GM18870 (cell line): ENCODE results near the gene IRF2BPL.

ENCODE experiments used
- ATAC-seq: cut with Tn5 transposase; IDR thresholded peaks from one replicate; pipeline ENCODE4 v1.9.1; 2021; ENCODE audit warnings: moderate library complexity; ENCODE audit not compliant: unreplicated experiment

The IRF2BPL gene

GRCh38 chr14:77014004-77014604 is 14.4 kb downstream of the IRF2BPL start:
- no peak for ATAC-seq

DNA sequence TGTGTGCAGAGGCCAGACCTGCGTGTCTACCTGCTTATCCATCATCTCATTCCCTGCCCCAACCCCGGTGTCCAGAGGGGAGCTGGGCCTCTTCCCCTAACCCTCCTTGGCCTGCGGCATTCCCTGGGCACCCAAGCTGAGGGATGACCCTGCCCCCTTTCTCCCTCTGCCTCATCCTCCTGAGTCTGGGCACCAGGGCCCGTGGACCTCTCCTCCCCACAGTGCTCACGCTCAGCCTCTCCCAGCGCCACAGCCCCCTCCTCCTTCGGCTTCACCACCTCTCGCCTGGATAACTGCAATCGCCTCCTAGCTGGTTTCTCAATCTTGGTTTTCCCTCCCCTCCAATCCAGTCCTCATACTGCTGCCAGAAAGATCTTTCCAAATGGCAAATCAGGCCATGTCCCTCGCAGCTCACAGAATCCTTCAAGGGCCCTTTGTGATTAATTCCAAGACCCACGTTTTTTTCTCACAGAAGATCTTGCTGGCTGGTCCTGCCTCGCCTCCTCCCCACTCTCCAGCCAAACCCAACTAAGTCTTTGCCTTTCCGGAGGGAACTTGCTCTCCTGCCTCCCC is 16.2 kb downstream of the IRF2BPL start:
- ATAC-seq = no peak

DNA sequence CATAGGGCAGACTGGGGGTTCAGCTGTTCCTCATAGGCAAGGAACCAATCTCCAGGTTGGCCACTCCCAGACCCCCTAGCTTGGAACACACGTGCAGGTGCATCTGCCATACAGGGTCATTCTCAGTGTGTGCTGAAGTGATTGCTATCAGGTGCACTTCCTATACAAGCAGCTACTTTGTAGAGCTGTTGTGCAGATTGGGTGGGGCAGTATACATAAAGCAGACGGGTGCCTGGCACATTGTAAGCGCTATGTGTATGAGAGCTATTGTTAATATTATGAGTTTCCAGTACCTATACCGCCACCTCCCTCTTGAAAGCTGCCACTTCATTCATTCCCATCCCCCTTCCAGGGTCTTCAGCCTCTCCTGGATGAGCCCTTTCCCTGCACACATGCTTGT is 17.3 kb downstream of the IRF2BPL start:
- ATAC-seq = no peak

- no peak for ATAC-seq
Observed at GRCh38 chr14:77009014-77009413, 19.5 kb downstream of the IRF2BPL start.

DNA sequence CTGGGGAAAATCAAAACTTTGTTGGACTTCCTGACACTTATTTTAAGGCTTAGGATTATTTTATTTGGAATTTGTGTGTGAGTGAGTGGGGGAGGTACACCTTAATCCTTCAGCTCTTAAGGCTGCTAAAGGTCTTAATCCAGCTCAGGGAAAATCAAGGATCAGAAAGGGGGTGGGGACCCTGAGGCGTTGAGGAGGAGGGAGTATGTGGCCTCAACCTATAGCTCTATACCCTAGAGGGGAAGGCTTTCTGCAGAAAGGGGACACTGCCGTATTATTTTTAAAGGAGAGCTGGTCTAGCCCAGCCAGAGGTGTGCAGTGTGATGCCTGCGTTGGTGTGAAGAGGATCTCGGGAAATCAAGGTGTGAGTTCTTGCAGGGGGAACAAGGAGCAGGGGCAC is 20.0 kb downstream of the IRF2BPL start:
- ATAC-seq = no peak

DNA sequence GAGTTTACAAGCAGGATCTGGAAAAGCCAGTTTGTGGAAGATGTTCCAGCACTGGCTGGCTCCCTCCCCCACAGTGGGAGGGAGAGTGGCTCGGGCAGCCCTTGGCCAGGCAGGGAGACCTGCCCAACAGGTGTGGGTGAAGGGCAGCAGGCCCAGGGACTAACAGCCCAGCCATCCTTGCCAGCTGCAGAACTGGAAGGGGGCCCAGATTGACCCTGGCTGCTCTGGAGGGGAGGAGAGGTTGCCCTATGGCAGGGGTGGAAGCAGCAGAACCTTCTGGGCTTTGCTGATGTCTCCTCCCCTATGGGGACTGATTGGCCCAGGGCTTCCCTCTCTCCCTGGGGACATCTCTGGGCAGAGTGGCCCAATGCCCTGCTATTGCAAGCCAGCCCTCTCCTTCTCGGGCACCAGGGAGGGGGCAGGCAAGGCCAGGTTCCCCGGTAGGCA is 20.5 kb downstream of the IRF2BPL start:
- ATAC-seq = no peak

GRCh38 chr14:77007183-77007974 is 21.1 kb downstream of the IRF2BPL start:
- no peak for ATAC-seq

DNA sequence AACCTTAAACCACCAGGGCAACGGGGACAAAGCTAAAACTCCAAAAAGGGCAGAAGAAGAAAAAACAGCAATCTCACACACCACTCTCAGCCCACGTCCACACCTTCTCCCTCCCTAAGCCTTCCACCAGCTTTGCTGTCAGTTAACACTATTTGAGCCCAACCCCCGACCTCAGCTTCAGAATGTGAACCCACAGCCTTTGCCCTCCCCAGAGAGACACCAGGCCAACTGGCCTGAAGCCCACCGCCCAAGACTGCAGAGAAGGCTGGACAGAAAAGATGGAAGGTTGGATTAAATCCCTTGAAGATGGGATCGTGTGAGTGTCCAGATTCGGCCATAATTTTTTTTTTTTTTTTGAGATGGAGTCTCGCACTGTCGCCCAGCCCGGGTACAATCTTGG is 22.4 kb downstream of the IRF2BPL start:
- ATAC-seq = no peak

DNA sequence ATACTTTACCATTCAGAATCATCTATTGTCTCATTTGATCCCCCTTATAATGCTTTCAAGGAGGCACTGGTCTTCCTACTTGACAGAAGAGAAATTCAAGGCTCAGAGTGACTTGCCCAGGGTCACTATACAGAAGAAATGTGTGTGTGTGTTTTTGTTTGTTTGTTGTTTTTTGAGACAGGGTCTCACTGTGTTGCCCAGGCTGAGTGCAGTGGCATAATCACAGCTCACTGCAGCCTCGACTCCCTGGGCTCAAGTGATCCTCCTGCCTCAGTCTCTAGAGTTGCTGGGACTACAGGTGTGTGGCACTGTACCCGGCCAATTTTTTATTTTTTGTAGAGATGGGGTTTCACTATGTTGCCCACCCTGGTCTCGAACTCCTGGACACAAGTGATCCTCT is 22.9 kb downstream of the IRF2BPL start:
- no peak for ATAC-seq

DNA sequence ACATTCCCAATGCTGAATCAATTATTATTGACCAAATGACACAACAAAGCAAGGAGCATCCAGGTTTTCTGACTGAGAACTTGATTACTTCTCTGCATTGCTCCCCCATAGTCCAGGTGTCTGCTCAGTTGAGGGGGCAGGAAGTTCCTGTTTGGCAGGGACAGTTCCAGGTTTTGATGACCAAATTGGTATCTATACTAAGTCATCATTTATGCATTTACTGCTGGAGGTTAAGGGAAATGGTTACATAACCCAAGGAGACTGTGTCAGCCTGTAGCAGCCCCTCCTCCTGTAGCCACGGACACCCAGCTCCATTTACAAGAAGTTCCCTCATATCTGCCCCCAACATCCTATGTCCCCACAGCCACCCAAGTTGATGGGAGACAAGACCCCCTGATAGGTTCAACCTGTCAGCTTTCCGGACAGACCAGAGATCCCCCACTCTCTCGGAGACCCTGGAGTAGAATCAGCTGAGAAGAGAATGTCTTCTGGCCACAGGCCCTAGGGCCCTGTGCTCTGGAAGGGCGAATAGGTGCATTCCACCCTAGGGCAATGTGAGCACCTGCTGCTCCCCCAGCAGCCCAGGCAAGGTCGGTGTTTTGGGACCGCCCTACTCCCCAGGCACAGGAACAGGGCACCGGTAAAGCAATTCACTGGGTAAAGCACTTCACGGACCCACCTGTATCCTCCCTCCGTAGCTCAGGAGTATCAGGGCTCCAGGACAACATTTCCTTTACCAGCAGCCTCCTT is 23.6 kb downstream of the IRF2BPL start:
- ATAC-seq = no peak

DNA sequence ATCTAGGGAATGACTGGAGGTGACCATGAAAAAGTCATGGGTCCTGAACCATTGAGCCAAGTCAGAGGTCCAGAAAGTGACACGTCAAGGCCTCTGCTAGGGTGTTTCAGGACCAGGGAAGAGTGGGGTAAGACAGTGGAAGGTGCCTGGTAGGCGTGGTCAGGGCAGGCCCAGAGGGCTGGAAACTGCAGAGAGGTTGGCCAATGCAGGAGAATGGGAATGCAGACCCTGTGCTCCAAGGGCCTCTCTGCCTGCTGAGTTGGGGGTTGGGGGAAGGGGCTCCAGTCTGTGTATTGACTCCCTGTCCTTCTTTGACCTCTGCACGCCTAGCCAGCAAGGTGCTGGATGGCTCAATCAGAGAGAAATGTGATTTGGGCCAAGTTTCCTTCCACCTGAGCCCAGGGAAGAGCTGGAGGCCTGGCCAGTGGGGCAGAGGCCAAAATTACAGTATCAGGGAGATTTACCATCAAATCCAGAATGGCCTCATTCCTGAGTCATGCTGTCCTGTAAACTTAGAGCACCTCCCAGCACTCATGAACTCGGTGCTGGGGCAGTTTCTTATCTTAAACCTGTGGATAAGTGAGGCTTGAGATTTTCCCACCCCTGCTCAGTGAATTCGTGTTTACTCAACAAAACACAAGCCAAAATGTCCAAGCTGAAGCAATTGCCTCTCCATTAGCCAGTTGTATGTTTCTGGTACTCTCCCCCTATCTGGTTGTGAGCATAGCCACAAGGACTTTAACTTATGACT is 24.4 kb downstream of the IRF2BPL start:
- no peak for ATAC-seq

- ATAC-seq = no peak
Observed at GRCh38 chr14:77002889-77003288, 25.6 kb downstream of the IRF2BPL start.

GRCh38 chr14:77002335-77002734 is 26.2 kb downstream of the IRF2BPL start:
- no peak for ATAC-seq

DNA sequence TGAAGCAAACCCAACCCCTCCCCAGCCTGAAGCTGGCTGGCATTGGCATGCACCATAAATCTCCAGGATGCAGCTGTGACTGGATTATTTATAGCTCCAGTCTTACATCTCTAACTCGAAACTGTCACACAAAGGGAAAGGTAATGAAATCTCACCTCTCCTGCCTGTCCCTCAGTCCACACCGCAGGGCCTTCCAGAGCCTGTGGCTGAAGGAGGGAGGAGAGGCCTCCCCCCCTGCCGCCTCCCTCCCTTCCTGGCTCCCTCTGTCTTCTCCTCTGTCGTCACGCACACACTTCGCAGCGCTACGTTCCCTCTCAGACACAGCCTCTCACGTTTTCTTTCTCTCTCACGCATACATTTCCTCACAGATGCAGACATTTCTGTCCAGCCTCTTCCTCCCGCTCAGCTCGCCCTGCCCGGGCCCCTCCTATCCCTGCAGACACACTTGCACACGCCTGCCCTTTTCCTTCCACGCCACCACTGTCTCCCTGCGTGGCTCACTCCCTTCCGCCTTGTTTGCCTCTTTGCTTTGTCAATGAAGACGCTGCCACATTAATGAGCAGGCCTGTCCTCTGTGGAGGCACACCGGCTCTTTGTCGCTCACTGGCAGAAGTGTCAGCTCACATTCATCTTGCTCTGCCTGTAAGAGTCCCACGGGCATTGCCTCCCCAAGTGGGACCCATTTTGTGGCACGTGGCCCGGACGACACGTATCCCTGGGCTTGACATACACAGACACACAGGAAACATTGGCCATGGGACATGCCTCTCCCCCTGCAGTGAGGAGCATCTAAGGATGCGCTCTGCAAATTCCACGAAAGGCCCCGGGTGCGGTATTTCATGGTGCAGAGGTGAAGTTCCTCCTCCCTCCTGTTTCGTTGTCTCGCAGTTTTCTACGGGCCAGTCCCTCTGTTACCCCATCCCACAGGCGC is 27.9 kb downstream of the IRF2BPL start:
- ATAC-seq = no peak

DNA sequence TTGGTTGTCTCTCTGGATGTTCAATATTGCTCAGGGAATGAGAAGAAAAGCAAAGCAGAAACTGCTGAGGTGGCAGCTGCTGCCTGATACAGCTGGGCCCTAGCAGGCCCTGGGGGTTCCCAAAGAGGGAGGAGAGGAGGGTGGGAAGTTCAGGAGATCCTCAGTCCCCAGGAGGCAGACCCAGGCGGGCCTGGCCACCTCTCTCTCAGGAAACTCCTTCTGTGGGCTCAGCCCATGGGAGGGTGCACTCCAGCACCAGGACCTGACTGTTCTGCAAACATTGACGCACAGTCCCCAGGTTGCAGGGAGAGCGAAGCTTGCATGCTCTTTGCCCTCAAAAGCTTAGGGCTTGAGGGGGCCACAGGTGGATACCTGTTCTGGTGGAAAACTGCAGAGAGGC is 29.6 kb downstream of the IRF2BPL start:
- ATAC-seq = no peak

DNA sequence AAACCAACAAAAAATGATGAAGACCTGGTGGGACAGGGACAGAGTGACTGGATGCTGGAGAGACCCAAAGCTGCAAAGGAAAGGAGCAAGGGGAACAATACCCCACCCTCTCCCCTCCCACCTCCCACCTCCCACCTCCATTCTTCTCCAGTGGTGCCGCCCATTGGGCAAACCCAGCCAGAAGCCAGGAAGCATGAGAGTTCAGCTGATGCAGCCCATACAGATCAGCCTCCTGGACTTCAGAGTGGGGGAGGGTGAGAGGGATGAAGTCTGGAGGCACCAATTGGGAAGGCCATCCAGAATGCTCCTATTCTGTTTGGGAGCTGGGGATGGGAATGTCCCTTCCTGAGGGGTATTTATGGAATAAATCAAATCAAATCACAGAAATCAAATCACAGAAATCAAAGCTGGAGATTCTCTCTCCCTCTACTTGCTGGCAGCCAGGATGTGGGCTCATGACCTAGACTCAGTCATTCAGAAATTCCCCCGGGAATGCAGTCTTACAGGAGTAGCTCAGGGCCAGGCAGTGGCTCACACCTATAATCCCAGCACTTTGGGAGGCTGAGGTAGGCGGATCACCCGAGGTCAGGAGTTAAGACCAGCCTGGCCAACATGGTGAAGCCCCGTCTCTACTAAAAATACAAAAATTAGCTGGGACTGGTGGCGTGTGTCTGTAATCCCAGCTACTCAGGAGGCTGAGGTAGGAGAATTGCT is 31.1 kb downstream of the IRF2BPL start:
- ATAC-seq = no peak

DNA sequence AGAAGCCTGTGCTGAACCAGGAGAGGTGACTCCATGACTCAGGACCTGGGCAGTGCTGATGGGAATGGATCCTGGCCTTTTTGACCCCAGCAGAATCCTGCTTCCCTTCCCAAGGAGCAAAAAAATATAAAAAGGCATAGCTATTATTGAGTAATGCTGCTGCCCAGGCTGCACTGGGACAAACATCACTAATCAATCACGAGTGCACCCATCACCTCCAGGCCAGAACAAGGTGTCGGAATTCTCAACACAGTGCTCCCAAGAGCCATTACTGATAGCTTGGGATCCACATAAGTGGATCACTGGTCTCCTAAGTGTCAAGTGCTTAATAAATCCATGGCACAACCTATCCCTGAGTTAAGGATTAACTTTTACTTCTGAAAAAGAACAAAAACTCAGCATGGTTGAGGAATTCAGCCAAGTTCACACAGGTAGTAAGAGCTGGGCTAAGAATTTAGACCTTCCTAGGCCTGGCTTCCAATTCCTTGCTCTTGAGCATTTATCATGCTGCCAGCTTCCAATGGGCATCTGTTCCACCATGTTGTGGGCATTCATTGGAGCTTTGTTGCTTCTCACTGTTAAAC is 31.9 kb downstream of the IRF2BPL start:
- ATAC-seq = no peak

DNA sequence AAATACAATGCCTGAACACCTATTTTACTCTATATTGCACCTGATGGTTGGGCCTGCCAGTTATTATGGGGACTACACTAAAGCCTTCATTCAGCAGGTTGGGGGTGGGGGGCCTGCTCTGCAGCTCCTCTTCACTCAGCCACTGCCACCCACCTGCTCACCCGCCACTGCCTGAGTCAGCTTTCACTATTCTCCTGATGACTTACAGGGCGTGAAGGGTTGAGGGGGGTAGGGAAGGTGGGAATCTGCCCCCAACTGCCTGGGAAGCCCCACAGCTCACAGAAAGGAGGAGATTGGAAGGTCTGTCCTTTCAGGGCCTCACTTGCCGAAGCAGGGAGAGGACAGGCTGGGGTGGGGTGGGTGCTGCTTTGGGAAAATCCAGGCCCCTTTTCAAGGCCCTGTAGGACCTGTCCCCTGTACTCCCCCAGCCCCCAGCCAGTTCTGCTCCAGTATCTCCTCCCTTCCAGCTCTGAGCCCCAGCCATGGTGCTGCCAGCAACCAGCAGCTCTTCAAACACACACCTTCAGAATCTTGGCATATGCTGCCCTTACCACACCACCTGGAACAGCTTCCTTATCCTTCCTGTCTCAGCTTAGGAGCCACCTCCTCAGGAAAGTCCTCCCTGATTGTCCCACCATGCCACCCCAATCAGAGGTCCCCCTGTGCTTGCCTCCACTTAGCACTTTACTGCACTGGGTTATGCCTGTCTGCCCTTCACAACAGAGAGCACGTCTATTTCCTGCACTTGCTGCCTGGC is 33.1 kb downstream of the IRF2BPL start:
- no peak for ATAC-seq
